Prostate gland (tissue), 2 donors: Measurements from ENCODE around the gene NAA38.

Experiments
- POLR2A ChIP-seq: fragments of 450-650 bp; IDR thresholded peaks from one replicate; pipeline ENCODE4 v1.6.1; 2016; ENCODE audit warnings: antibody characterized with exemption, mild to moderate bottlenecking
- POLR2AphosphoS5 ChIP-seq: sonication (generic); formaldehyde crosslinking; IDR thresholded peaks from one replicate; pipeline ENCODE4 v1.6.1; 2017; ENCODE audit warnings: antibody characterized with exemption
- TF ChIP-seq, protein P1 (sequence below), 4 experiments: fragments of 200-600 bp in 2 of 4; fragments of 450-650 bp in 2 of 4; sonication (generic) in 2 of 4; IDR thresholded peaks; 1 replicate in 3 of 4; 2 replicates in 1 of 4; pipeline ENCODE4 v1.5.1; 2016 to 2019; ENCODE audit warnings: antibody characterized with exemption in 4 of 4, mild to moderate bottlenecking in 2 of 4, moderate library complexity in 2 of 4

DNA sequence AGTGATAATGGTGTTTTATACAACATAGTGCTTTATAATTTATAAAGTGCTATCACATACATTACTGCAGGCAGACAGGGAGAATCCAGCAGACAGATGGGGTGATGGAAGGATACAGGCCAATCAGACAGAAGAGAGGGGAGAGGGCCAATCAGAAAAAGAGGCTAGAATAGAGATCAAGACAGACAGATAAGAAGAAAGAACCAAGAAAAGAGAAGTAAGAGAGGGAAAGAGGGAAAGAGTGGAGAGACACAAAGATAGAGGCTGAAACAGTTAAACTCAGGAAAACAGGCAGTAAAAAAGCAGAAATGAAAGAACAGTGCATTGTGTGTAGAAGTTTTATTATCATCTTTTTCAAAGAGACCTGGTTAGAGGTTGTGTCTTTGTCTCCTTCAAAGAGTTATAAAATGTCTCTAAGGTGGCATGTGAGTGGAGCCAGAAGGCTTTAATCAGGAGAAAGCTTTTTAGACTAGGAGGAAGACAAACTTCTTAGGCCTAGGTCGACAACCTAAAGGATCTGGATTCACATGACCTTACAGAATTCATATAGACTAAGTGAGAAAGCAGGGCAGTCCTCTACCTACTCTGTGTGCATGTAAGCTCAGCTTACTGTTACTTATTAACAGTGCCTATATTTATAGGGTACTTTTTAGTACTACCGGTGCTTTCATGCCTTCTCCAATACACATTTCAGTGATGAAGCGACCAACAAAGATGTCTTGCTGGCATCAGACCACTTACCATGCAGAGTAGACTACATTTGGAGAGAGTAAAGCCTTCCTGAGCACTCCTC, 22.9 kb upstream of the NAA38 start:
- TF ChIP-seq, protein P1, sequence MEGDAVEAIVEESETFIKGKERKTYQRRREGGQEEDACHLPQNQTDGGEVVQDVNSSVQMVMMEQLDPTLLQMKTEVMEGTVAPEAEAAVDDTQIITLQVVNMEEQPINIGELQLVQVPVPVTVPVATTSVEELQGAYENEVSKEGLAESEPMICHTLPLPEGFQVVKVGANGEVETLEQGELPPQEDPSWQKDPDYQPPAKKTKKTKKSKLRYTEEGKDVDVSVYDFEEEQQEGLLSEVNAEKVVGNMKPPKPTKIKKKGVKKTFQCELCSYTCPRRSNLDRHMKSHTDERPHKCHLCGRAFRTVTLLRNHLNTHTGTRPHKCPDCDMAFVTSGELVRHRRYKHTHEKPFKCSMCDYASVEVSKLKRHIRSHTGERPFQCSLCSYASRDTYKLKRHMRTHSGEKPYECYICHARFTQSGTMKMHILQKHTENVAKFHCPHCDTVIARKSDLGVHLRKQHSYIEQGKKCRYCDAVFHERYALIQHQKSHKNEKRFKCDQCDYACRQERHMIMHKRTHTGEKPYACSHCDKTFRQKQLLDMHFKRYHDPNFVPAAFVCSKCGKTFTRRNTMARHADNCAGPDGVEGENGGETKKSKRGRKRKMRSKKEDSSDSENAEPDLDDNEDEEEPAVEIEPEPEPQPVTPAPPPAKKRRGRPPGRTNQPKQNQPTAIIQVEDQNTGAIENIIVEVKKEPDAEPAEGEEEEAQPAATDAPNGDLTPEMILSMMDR (IDR thresholded peaks at IDR 0.05): no peak
- TF ChIP-seq POLR2AphosphoS5 (no peak), POLR2A (no peak)
